ENCODE results near the gene MDK. TPM values are rescaled to one million over a fixed set of nuclear protein-coding genes. Genes with fewer than 3 reads are reported as not detected.

The MDK gene
- total RNA-seq, 1 donor, result 11.7 TPM

GRCh38 chr11:46341454-46341853 lies 40.0 kb upstream of the MDK start:
- TF ChIP-seq CTCF (IDR thresholded peaks at IDR 0.05; ENCODE audit: insufficient read depth, low read depth, low read length), result no peak
- no peak overlapping the region for H3K4me3 ChIP-seq (ENCODE audit: low read depth, low read length)
- no peak for DNase-seq (ENCODE audit: low read depth)

GRCh38 chr11:46342239-46342638 lies 39.2 kb upstream of the MDK start:
- TF ChIP-seq CTCF (IDR thresholded peaks at IDR 0.05; ENCODE audit: insufficient read depth, low read depth, low read length), result no peak
- no peak overlapping the region for H3K4me3 ChIP-seq (ENCODE audit: low read depth, low read length)
- peak; percentile 63 for DNase-seq (ENCODE audit: low read depth)

GRCh38 chr11:46343520-46343919 lies 37.9 kb upstream of the MDK start:
- DNase-seq (ENCODE audit: low read depth), result no peak
- H3K4me3 ChIP-seq (ENCODE audit: low read depth, low read length), result no peak overlapping the region
- no peak for TF ChIP-seq CTCF (IDR thresholded peaks at IDR 0.05; ENCODE audit: insufficient read depth, low read depth, low read length)

GRCh38 chr11:46345131-46345597 lies 36.3 kb upstream of the MDK start:
- no peak for TF ChIP-seq CTCF (IDR thresholded peaks at IDR 0.05; ENCODE audit: insufficient read depth, low read depth, low read length)
- no peak for DNase-seq (ENCODE audit: low read depth)
- H3K4me3 ChIP-seq (ENCODE audit: low read depth, low read length), result no peak overlapping the region

GRCh38 chr11:46345881-46346484 lies 35.5 kb upstream of the MDK start:
- no peak for DNase-seq (ENCODE audit: low read depth)
- TF ChIP-seq CTCF (IDR thresholded peaks at IDR 0.05; ENCODE audit: insufficient read depth, low read depth, low read length), result no peak
- H3K4me3 ChIP-seq (ENCODE audit: low read depth, low read length), result no peak overlapping the region

GRCh38 chr11:46346886-46347636 lies 34.4 kb upstream of the MDK start, which contains the start of gene DGKZ:
Gene DGKZ, plus strand, starts transcription at chr11:46347463. Its CDS starts 197 bp downstream, at chr11:46347660.
- peak within 1 kb of the TSS; percentile 85 for H3K4me3 ChIP-seq (ENCODE audit: low read depth, low read length)
- DNase-seq (ENCODE audit: low read depth), result peak; percentile 81
- peak; percentile 45 for TF ChIP-seq CTCF (IDR thresholded peaks at IDR 0.05; ENCODE audit: insufficient read depth, low read depth, low read length)

Measured in fibroblast of villous mesenchyme (primary cell).